ENCODE measurements around the gene NUAK1.
"Not testable (repeated sequence)": the region's sequence is repeated elsewhere in the genome, so short reads cannot be mapped to it uniquely, and the experiment has no call there.

Gene NUAK1

GRCh38 chr12:106142591-106143261, 4.0 kb upstream of the NUAK1 start:
- in situ Hi-C loops (cut with MboI; ENCODE audit: low sequenced_read_pairs, unreplicated experiment): loop anchor here (25.0 kb wide), 1 partner anchor 430 kb away; no protein-coding TSS in a partner anchor
- no peak for TF ChIP-seq CTCF (IDR thresholded peaks at IDR 0.05; ENCODE audit: borderline replicate concordance, control extremely low read depth, extremely low read depth, insufficient read depth, missing control alignments)
- no peak for DNase-seq (ENCODE audit: low spot score)

- not testable (repeated sequence) for DNase-seq (ENCODE audit: low spot score)
- in situ Hi-C loops (cut with MboI; ENCODE audit: low sequenced_read_pairs, unreplicated experiment): loop anchor here (25.0 kb wide), 1 partner anchor 430 kb away; no protein-coding TSS in a partner anchor
These were observed 3.2 kb upstream of the NUAK1 start for GRCh38 chr12:106141920-106142319.

GRCh38 chr12:106141452-106141851, 2.7 kb upstream of the NUAK1 start:
- DNase-seq (ENCODE audit: low spot score): no peak
- in situ Hi-C loops (cut with MboI; ENCODE audit: low sequenced_read_pairs, unreplicated experiment): loop anchor here (25.0 kb wide), 1 partner anchor 429 kb away; no protein-coding TSS in a partner anchor
- TF ChIP-seq CTCF (IDR thresholded peaks at IDR 0.05; ENCODE audit: borderline replicate concordance, control extremely low read depth, extremely low read depth, insufficient read depth, missing control alignments): no peak

- no peak for DNase-seq (ENCODE audit: low spot score)
- no peak for TF ChIP-seq CTCF (IDR thresholded peaks at IDR 0.05; ENCODE audit: borderline replicate concordance, control extremely low read depth, extremely low read depth, insufficient read depth, missing control alignments)
- in situ Hi-C loops (cut with MboI; ENCODE audit: low sequenced_read_pairs, unreplicated experiment): loop anchor here (25.0 kb wide), 1 partner anchor 429 kb away; no protein-coding TSS in a partner anchor
These were observed 2.2 kb upstream of the NUAK1 start for GRCh38 chr12:106141003-106141402.

- TF ChIP-seq CTCF (IDR thresholded peaks at IDR 0.05; ENCODE audit: borderline replicate concordance, control extremely low read depth, extremely low read depth, insufficient read depth, missing control alignments): no peak
- in situ Hi-C loops (cut with MboI; ENCODE audit: low sequenced_read_pairs, unreplicated experiment): loop anchor here (25.0 kb wide), 1 partner anchor 428 kb away; no protein-coding TSS in a partner anchor
- DNase-seq (ENCODE audit: low spot score): no peak
These were observed 1.7 kb upstream of the NUAK1 start for GRCh38 chr12:106140223-106140986.

GRCh38 chr12:106139422-106140171, 843 bp upstream of the NUAK1 start:
- TF ChIP-seq CTCF (IDR thresholded peaks at IDR 0.05; ENCODE audit: borderline replicate concordance, control extremely low read depth, extremely low read depth, insufficient read depth, missing control alignments): no peak
- in situ Hi-C loops (cut with MboI; ENCODE audit: low sequenced_read_pairs, unreplicated experiment): loop anchor here (10.0 to 25.0 kb wide), 2 partner anchors 427 to 715 kb away; no protein-coding TSS in a partner anchor
- DNase-seq (ENCODE audit: low spot score): no peak
